HepG2 (cell line): ENCODE measurements around the gene PSMA7. TPM values are rescaled to one million over a fixed set of nuclear protein-coding genes. Genes with fewer than 3 reads are reported as not detected.

Experiments
- ELF3 ChIP-seq: IDR thresholded peaks from 2 replicates; pipeline ENCODE4 v1.6.1; 2016; ENCODE audit warnings: missing genetic modification reagents, missing compliant biosample characterization
- GABPA ChIP-seq, 2 experiments: IDR thresholded peaks; 2 replicates each; pipeline ENCODE4 v1.6.1; 2011 to 2016; ENCODE audit warnings: low read depth in 2 of 2, low read length in 1 of 2, missing biosample characterization in 1 of 2, missing genetic modification characterization in 1 of 2
- KAT7 ChIP-seq: IDR thresholded peaks from 2 replicates; pipeline ENCODE4 v1.6.1; 2018; ENCODE audit warnings: borderline replicate concordance, missing compliant biosample characterization
- MAZ ChIP-seq, 2 experiments: sonication (generic) in 1 of 2; formaldehyde crosslinking in 1 of 2; IDR thresholded peaks; 2 replicates each; pipeline versions ENCODE4 v1.5.0 to v1.6.1; 2012 to 2020; ENCODE audit warnings: low read depth in 2 of 2, mild to moderate bottlenecking in 2 of 2, borderline replicate concordance in 1 of 2, improper control_type of control experiment in 1 of 2, low read length in 1 of 2, missing genetic modification reagents in 1 of 2, moderate library complexity in 1 of 2
- RFX3 ChIP-seq: IDR thresholded peaks from 2 replicates; pipeline ENCODE4 v1.6.1; 2016; ENCODE audit warnings: missing biosample characterization, missing genetic modification reagents
- SMC3 ChIP-seq: IDR thresholded peaks from 2 replicates; pipeline ENCODE4 v1.6.1; 2011; ENCODE audit warnings: low read length, improper control_type of control experiment
- SNAPC2 ChIP-seq: sonication (generic); formaldehyde crosslinking; IDR thresholded peaks from 2 replicates; pipeline ENCODE4 v1.8.1; 2022; ENCODE audit warnings: mild to moderate bottlenecking, missing genetic modification reagents
- SRSF9 ChIP-seq: fragments of 200-400 bp; formaldehyde crosslinking; IDR thresholded peaks from 2 replicates; pipeline ENCODE4 v1.6.1; 2018; ENCODE audit warnings: borderline replicate concordance, mild to moderate bottlenecking, low read depth, low read length; ENCODE audit not compliant: insufficient read depth, poor library complexity, severe bottlenecking
- U2AF1 ChIP-seq: fragments of 200-400 bp; formaldehyde crosslinking; optimal IDR thresholded peaks from 2 replicates; pipeline ENCODE3; 2017; ENCODE audit warnings: mild to moderate bottlenecking, low read depth, low read length
- ZNF124 ChIP-seq: sonication (generic); formaldehyde crosslinking; IDR thresholded peaks from 2 replicates; pipeline ENCODE4 v1.4.0; 2020; ENCODE audit warnings: missing genetic modification reagents
- ZNF225 ChIP-seq: sonication (generic); formaldehyde crosslinking; IDR thresholded peaks from 2 replicates; pipeline ENCODE4 v1.4.0; 2020; ENCODE audit warnings: mild to moderate bottlenecking, missing genetic modification reagents
- ZNF256 ChIP-seq: sonication (generic); formaldehyde crosslinking; conservative IDR thresholded peaks from 2 replicates; pipeline ENCODE4 v1.4.0; 2020; ENCODE audit warnings: missing genetic modification reagents
- ZNF296 ChIP-seq: sonication (generic); formaldehyde crosslinking; conservative IDR thresholded peaks from 2 replicates; pipeline ENCODE4 v1.5.0; 2020; ENCODE audit warnings: mild to moderate bottlenecking, missing genetic modification reagents
- ZNF614 ChIP-seq: IDR thresholded peaks from 2 replicates; pipeline ENCODE4 v1.6.1; 2018; ENCODE audit warnings: missing biosample characterization, missing genetic modification reagents, inconsistent platforms, borderline replicate concordance
- ZNF709 ChIP-seq: sonication (generic); formaldehyde crosslinking; IDR thresholded peaks from 2 replicates; pipeline ENCODE4 v1.5.0; 2020; ENCODE audit warnings: mild to moderate bottlenecking, missing genetic modification reagents
- ZNF761 ChIP-seq: sonication (generic); formaldehyde crosslinking; conservative IDR thresholded peaks from 2 replicates; pipeline ENCODE4 v1.4.0; 2020; ENCODE audit warnings: mild to moderate bottlenecking, missing genetic modification reagents
- ZNF766 ChIP-seq: sonication (generic); formaldehyde crosslinking; IDR thresholded peaks from 2 replicates; pipeline ENCODE4 v1.5.0; 2020; ENCODE audit warnings: missing genetic modification reagents, borderline replicate concordance
- ZNF788 ChIP-seq: sonication (generic); formaldehyde crosslinking; IDR thresholded peaks from 2 replicates; pipeline ENCODE4 v1.5.0; 2020; ENCODE audit warnings: mild to moderate bottlenecking, missing genetic modification reagents, borderline replicate concordance
- ZSCAN9 ChIP-seq: IDR thresholded peaks from 2 replicates; pipeline ENCODE4 v1.6.1; 2016; ENCODE audit warnings: borderline replicate concordance
- polyA plus RNA-seq, 8 experiments: library from polyadenylated mRNA; depleted of rRNA in 3 of 8; stranded (reverse) in 7 of 8; unstranded in 1 of 8; fragments of >200 nt; fragmentation: Illumina TruSeq in 4 of 8; extraction: Trizol in 4 of 8; gene quantifications; 2 replicates each; pipeline versions ENCODE4 v1.2.1 to v1.2.3, GENCODE V29; 2011 to 2016; ENCODE audit warnings: low read depth in 4 of 8, missing spikeins in 1 of 8, mixed read lengths in 1 of 8; ENCODE audit not compliant: insufficient read depth in 1 of 8
- total RNA-seq, 5 experiments: library from RNA; depleted of rRNA; stranded (reverse); fragments of >200 nt; fragmentation: Illumina TruSeq; extraction: Trizol; gene quantifications; 2 replicates each; pipeline ENCODE4 v1.2.3, GENCODE V29; 2016; ENCODE audit warnings: low read depth in 1 of 5
- TF ChIP-seq, protein P1 (sequence below): sonication (generic); formaldehyde crosslinking; IDR thresholded peaks from 2 replicates; pipeline ENCODE4 v1.5.0; 2020; ENCODE audit warnings: mild to moderate bottlenecking, missing genetic modification reagents
- TF ChIP-seq, protein P2 (sequence below): sonication (generic); formaldehyde crosslinking; IDR thresholded peaks from 2 replicates; pipeline ENCODE4 v1.4.0; 2020; ENCODE audit warnings: missing genetic modification reagents, borderline replicate concordance
- TF ChIP-seq, protein P3 (sequence below): IDR thresholded peaks from 2 replicates; pipeline ENCODE4 v1.6.1; 2016; ENCODE audit warnings: missing biosample characterization, missing genetic modification reagents, low read depth

PSMA7 gene
- total and polyA plus RNA-seq, 2 of the 13 experiments (the other 11 are each of a cell fraction or from before 2014, with no cell fraction given): 531 to 631 TPM

DNA sequence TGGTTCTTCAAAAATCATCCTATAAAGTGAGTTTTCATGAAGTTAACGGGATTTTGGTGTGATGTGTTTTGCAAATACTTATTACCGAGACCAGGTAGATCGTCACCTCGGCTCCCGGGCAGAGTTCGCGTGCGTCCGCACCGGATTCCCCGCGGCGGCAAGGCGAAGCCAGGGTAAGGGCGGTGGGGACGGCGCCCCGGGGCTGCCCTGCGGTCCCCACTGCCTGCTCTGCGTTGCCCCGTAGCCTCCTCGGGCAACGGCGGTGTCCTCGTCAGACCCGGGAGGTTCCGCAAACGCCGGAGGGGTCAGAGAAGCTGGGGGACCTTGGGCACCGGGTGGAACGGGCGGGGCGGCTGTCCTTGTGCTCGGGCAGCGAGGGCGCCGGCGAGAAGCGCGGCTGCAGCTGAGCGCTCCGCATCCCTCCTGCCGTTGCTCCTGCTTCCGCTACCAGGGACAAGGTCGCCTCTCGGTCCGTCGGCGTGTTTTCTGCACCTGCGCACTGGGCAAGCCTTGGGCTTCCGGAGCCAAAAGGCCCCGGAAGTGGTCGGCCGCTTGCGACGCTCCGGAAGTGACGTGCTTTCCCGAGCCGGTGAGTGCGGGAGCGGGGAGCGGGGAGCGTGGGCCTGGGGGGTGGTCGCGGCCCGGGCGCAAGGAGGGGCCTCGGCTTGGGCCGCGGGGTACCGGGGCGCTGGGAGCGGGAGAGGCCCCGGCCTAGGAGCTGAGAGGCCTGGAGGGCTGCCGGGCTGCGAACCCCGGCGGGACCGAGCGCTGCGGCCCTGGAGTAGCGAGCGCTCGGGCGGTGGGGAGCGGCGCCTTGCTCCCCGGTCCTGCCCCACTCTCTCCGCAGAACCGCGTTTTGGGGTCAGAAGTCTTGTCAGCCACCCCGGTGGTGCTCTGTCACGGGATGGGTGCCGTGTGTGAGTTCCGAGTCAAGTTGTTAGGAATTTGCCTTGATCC is 39.6 kb upstream of the PSMA7 start, which contains the start of gene MTG2 (continued):
- peak; percentile 99 for TF ChIP-seq ZNF256
- TF ChIP-seq ZNF296 (CRISPR knock-in tag): peak; percentile 90; the same call in 1 of the 2 replicates
- peak; percentile 98; the same call in 1 of the 2 replicates for TF ChIP-seq ZNF788 (CRISPR knock-in tag)
- peak; percentile 97 for TF ChIP-seq ZNF761 (CRISPR knock-in tag)
- peak; percentile 98; the same call in 1 of the 2 replicates for TF ChIP-seq ZNF614 (CRISPR knock-in tag)
- TF ChIP-seq ZNF766: peak; percentile 99
- peak; percentile 8; the same call in 1 of the 2 replicates for TF ChIP-seq SMC3
- peak; percentile 89; the same call in 1 of the 2 replicates for TF ChIP-seq ZSCAN9 (CRISPR knock-in tag)
- peak; percentile 98 for TF ChIP-seq ZNF124 (CRISPR knock-in tag)
- peak; percentile 94 for TF ChIP-seq ZNF709 (CRISPR knock-in tag)
- peak; percentile 100 for TF ChIP-seq KAT7 (CRISPR knock-in tag)
- peak; percentile 98 for TF ChIP-seq ZNF225 (CRISPR knock-in tag)
- peak; percentile 96 for TF ChIP-seq ELF3 (CRISPR knock-in tag)
- no peak for TF ChIP-seq SRSF9
- TF ChIP-seq GABPA (IDR thresholded peaks at IDR 0.05; ENCODE audit: low read depth, low read length): peak; percentile 90
- TF ChIP-seq GABPA (CRISPR knock-in tag; IDR thresholded peaks at IDR 0.05; ENCODE audit: low read depth): peak; percentile 93
- TF ChIP-seq U2AF1: peak; percentile 90
- TF ChIP-seq, protein P1, sequence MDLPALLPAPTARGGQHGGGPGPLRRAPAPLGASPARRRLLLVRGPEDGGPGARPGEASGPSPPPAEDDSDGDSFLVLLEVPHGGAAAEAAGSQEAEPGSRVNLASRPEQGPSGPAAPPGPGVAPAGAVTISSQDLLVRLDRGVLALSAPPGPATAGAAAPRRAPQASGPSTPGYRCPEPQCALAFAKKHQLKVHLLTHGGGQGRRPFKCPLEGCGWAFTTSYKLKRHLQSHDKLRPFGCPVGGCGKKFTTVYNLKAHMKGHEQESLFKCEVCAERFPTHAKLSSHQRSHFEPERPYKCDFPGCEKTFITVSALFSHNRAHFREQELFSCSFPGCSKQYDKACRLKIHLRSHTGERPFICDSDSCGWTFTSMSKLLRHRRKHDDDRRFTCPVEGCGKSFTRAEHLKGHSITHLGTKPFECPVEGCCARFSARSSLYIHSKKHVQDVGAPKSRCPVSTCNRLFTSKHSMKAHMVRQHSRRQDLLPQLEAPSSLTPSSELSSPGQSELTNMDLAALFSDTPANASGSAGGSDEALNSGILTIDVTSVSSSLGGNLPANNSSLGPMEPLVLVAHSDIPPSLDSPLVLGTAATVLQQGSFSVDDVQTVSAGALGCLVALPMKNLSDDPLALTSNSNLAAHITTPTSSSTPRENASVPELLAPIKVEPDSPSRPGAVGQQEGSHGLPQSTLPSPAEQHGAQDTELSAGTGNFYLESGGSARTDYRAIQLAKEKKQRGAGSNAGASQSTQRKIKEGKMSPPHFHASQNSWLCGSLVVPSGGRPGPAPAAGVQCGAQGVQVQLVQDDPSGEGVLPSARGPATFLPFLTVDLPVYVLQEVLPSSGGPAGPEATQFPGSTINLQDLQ: peak; percentile 93
- 0 out of 2 replicates have a peak, but pooled peaks have one; percentile 50 for TF ChIP-seq MAZ (IDR thresholded peaks at IDR 0.05; ENCODE audit: borderline replicate concordance, low read depth, low read length)
- TF ChIP-seq MAZ (CRISPR knock-in tag; IDR thresholded peaks at IDR 0.05; ENCODE audit: low read depth): peak; percentile 99
- TF ChIP-seq, protein P2, sequence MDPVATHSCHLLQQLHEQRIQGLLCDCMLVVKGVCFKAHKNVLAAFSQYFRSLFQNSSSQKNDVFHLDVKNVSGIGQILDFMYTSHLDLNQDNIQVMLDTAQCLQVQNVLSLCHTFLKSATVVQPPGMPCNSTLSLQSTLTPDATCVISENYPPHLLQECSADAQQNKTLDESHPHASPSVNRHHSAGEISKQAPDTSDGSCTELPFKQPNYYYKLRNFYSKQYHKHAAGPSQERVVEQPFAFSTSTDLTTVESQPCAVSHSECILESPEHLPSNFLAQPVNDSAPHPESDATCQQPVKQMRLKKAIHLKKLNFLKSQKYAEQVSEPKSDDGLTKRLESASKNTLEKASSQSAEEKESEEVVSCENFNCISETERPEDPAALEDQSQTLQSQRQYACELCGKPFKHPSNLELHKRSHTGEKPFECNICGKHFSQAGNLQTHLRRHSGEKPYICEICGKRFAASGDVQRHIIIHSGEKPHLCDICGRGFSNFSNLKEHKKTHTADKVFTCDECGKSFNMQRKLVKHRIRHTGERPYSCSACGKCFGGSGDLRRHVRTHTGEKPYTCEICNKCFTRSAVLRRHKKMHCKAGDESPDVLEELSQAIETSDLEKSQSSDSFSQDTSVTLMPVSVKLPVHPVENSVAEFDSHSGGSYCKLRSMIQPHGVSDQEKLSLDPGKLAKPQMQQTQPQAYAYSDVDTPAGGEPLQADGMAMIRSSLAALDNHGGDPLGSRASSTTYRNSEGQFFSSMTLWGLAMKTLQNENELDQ (CRISPR knock-in tag): peak; percentile 66; the same call in 1 of the 2 replicates
- TF ChIP-seq SNAPC2 (CRISPR knock-in tag): peak; percentile 93
- TF ChIP-seq, protein P3, sequence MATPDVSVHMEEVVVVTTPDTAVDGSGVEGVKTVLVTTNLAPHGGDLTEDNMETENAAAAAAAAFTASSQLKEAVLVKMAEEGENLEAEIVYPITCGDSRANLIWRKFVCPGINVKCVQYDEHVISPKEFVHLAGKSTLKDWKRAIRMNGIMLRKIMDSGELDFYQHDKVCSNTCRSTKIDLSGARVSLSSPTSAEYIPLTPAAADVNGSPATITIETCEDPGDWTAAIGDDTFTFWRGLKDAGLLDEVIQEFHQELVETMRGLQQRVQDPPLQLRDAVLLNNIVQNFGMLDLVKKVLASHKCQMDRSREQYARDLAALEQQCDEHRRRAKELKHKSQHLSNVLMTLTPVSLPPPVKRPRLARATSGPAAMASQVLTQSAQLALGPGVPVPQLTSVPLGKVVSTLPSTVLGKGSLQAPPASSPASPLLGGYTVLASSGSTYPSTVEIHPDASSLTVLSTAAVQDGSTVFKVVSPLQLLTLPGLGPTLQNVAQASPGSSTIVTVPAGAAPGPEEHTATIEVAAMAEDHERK: peak; percentile 73; the same call in 1 of the 2 replicates
- peak; percentile 55 for TF ChIP-seq RFX3 (CRISPR knock-in tag)
